OCI-LY1 (cell line): ENCODE measurements around the gene TAF6.

Source experiments
- EZH2 ChIP-seq: fragments of 200-600 bp; sonication (generic), shearing (Covaris generic); IDR thresholded peaks from 2 replicates; pipeline ENCODE4 v1.8.0; 2017; ENCODE audit warnings: borderline replicate concordance, mixed run types, mild to moderate bottlenecking, antibody characterized with exemption, low read length, moderate library complexity, mixed read lengths
- TF ChIP-seq, protein P1 (sequence below): fragments of 200-600 bp; sonication (generic), shearing (Covaris generic); IDR thresholded peaks from 2 replicates; pipeline ENCODE4 v1.5.1; 2017; ENCODE audit warnings: mild to moderate bottlenecking, antibody characterized with exemption, low read length, moderate library complexity, mixed read lengths

DNA sequence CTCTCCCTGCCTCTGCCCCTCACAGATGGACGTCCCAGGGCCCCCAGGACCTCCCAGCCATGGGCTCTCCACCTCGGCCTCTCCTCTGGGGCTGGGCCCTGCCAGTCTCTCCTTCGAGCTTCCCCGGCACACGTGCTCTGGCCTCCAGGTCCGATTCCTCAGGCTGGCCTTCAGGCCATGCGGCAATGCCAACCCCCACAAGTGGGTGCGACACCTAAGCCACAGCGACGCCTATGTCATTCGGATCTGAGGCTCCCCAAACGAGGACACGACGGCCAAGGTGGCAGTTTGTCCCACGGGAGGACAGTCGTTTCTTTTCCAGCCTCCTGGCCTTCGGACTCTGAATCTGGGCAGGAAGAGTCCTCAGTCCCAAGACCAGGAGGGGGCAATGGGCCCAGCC, 12.5 kb downstream of the TAF6 start:
- TF ChIP-seq, protein P1, sequence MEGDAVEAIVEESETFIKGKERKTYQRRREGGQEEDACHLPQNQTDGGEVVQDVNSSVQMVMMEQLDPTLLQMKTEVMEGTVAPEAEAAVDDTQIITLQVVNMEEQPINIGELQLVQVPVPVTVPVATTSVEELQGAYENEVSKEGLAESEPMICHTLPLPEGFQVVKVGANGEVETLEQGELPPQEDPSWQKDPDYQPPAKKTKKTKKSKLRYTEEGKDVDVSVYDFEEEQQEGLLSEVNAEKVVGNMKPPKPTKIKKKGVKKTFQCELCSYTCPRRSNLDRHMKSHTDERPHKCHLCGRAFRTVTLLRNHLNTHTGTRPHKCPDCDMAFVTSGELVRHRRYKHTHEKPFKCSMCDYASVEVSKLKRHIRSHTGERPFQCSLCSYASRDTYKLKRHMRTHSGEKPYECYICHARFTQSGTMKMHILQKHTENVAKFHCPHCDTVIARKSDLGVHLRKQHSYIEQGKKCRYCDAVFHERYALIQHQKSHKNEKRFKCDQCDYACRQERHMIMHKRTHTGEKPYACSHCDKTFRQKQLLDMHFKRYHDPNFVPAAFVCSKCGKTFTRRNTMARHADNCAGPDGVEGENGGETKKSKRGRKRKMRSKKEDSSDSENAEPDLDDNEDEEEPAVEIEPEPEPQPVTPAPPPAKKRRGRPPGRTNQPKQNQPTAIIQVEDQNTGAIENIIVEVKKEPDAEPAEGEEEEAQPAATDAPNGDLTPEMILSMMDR: no peak
- TF ChIP-seq EZH2: no peak
